Measurements from ENCODE around the gene OCEL1. TPM values are rescaled to one million over a fixed set of nuclear protein-coding genes. Genes with fewer than 3 reads are reported as not detected.

The OCEL1 gene
- total and polyA plus RNA-seq, 8 donors: 9.7 to 38.0 (median 12.7) TPM

DNA sequence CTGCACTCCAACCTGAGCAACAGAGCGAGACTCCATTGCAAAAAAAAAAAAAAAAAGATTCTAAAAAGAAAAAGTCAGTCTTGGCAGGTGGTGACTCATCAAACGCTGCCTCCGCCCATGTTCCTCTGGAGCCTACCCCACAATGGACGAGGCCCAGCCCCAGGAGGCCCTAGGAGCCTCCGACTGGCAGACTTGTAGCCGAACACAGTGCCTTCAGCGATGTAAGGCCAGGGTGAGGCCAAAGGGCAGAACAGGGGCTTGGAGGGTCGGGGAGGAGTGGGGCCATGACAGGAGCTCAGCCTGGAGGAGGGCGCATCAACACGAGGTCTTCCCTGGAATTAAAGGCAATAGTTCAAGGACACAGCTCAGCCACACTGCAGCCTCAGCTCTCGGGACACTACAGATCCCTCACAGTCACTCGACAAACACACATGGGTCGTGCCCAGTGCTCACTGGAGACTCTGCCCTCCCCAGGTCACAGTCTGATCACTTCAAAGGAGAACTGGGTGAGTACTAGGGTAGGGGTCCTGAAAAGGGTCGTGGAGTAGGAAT lies 5.7 kb upstream of the OCEL1 start:
- H3K9me3 ChIP-seq: no peaks in the 10 kb centered on the region
- TF ChIP-seq CTCF (IDR thresholded peaks at IDR 0.05): no peak
- H3K27me3 ChIP-seq: no peaks in the 10 kb centered on the region
- H3K36me3 ChIP-seq: peaks cover 0 to 32% of the 10 kb centered on the region in 2 donors
- peaks cover 8 to 22% of the 10 kb centered on the region in 2 donors for H3K4me1 ChIP-seq
- ATAC-seq: no peak
- H3K4me3 ChIP-seq: no peak overlapping the region
- no peak for DNase-seq
- intact Hi-C loops (cut with DNase I): no loop called here
- H3K27ac ChIP-seq: no peak overlapping the region

- peaks cover 9 to 31% of the 10 kb centered on the region in 2 donors for H3K4me1 ChIP-seq
- no peaks in the 10 kb centered on the region for H3K27me3 ChIP-seq
- intact Hi-C loops (cut with DNase I): no loop called here
- peaks cover 0 to 17% of the 10 kb centered on the region in 2 donors for H3K36me3 ChIP-seq
- no peak for TF ChIP-seq CTCF (IDR thresholded peaks at IDR 0.05)
- no peak for ATAC-seq
- H3K27ac ChIP-seq: no peak overlapping the region
- H3K9me3 ChIP-seq: no peaks in the 10 kb centered on the region
- DNase-seq: no peak
- H3K4me3 ChIP-seq: no peak overlapping the region
Observed at GRCh38 chr19:17225053-17225452, 973 bp upstream of the OCEL1 start.

GRCh38 chr19:17227798-17228367 lies 1.9 kb downstream of the OCEL1 start:
- ATAC-seq: no peak
- Histone ChIP-seq H3K4me1 (peaks cover 9 to 27% of the 10 kb centered on the region in 2 donors), H3K4me3 (no peak overlapping the region), H3K36me3 (peaks cover 0 to 40% of the 10 kb centered on the region in 2 donors), H3K9me3 (no peaks in the 10 kb centered on the region), H3K27me3 (no peaks in the 10 kb centered on the region), H3K27ac (no peak overlapping the region)
- no peak for TF ChIP-seq CTCF (IDR thresholded peaks at IDR 0.05)
- intact Hi-C loops (cut with DNase I): no loop called here
- no peak for DNase-seq

GRCh38 chr19:17229890-17230289 lies 3.9 kb downstream of the OCEL1 start:
- Histone ChIP-seq H3K4me3 (no peak overlapping the region), H3K36me3 (peaks cover 0 to 48% of the 10 kb centered on the region in 2 donors), H3K27ac (no peak overlapping the region), H3K4me1 (peaks cover 14 to 32% of the 10 kb centered on the region in 2 donors), H3K27me3 (no peaks in the 10 kb centered on the region), H3K9me3 (no peaks in the 10 kb centered on the region)
- DNase-seq (no peak), ATAC-seq (no peak)
- intact Hi-C loops (cut with DNase I): no loop called here
- no peak for TF ChIP-seq CTCF (IDR thresholded peaks at IDR 0.05)

GRCh38 chr19:17232258-17232657 lies 6.2 kb downstream of the OCEL1 start:
- H3K27me3 ChIP-seq: no peaks in the 10 kb centered on the region
- no peak for TF ChIP-seq CTCF (IDR thresholded peaks at IDR 0.05)
- H3K27ac ChIP-seq: no peak overlapping the region
- H3K9me3 ChIP-seq: no peaks in the 10 kb centered on the region
- peaks cover 0 to 48% of the 10 kb centered on the region in 2 donors for H3K36me3 ChIP-seq
- intact Hi-C loops (cut with DNase I): no loop called here
- H3K4me3 ChIP-seq: no peak overlapping the region
- no peak for DNase-seq
- ATAC-seq: no peak
- H3K4me1 ChIP-seq: peaks cover 18 to 33% of the 10 kb centered on the region in 2 donors

Measured in left lung (tissue), 10 donors.